Amniotic stem cell (primary cell): ENCODE data around the gene LANCL3.
"Not testable (repeated sequence)": the region's sequence is repeated elsewhere in the genome, so short reads cannot be mapped to it uniquely, and the experiment has no call there.

Source experiments
- DNase-seq: peaks from one replicate; lab custom pipeline; 2025; lab: John Stamatoyannopoulos, UW

LANCL3 gene

DNA sequence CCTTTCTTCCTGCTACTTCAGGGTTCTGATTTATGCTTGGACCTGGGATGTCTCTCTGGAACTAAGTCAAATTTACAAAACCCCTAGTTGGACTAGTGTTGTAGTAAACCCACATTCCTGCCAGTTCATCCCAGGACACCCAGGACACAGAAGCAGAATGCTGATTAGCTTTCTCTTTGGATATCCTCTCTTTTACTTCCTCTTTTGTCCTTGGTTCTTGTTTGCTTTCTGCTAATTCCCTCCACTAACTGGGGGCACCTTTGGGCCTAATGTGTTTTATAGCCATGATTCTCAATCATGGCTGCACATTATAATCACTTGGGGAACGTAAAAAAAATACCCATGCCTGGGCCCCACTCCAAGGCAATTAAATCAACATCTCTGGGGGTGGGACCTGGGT lies 42.5 kb downstream of the LANCL3 start:
- DNase-seq, result no peak

DNA sequence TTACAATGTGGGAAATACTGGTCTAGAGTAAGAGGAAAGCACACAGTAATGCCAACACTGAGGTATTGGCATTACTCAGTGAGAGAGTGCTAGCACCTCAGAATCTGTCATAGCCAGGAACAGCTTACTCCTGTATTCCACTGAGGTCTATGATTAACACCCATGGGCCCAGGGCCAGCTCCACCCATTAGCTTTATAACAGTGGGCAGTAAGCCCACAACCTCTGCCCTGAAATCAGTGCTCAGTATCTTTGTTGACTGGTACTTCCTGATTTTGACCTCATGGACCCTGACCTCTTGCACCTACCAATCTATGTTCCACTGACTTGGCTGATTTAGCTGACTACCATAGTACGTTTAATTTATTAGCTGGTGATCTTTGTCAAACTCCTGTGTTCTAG lies 56.1 kb downstream of the LANCL3 start:
- DNase-seq, result no peak

GRCh38 chrX:37638047-37638446 lies 66.6 kb downstream of the LANCL3 start:
- DNase-seq, result no peak

GRCh38 chrX:37640142-37640541 lies 68.7 kb downstream of the LANCL3 start:
- DNase-seq, result no peak

DNA sequence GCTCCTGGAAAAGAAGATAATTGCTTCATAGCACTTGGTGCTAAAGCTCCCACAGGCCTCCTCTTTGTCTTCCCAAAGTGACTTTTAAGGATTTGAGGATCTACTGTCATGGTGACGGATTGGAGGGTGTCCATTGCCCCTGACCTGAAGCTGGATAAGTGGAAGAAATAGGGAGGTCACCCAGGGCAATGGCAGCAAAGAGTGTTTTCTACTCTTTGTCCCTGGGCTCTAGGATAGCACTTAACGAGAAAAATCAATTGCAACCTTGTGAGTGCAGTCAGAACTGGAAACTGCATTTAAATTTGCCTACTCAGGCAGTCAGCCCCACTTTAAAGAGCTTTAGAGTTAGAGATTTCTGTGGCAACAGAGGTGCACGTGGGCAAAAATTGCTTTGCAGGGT lies 70.4 kb downstream of the LANCL3 start:
- no peak for DNase-seq

DNA sequence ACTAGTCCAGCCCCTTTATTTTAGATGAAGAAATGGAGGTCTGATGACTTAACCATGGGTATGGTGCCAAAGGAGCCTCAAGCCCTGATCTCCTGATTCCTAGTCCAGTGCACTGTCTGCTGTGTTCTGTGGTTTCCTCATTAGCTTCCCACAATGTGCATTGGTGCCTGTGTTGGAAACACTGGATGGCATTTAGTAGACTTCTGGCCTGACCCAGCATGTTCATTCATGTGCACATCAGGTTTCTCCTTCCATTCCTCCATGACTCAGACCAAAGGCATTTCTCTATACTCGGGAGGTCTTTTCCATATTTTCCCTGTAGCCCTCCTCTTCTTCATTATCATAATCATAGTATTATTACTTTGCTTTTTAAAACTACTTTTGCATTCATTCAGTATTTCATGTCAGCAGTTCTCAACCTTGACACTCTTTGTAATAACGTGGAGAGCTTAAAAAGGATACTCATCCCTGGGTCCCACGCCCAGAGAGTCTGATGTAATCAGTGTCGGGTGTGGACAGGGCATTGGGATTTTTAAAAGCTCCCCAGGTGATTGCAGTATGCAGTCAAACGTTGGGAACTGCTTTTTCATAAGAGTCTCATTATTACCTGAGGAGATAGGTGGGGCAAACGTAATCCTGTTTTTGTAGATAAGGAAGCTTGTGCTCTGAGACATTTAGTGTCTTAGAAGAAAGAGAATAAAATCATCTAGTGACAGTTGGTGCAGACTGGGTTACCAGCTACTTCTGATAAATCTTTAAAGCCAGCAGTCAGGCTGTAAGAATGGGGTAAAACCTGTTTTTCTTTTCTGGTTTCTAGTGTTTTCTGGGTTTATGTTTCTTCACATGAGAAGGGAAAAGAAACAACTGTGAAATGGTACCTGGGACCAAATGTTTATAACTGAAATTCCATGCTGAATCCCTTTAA lies 73.2 kb downstream of the LANCL3 start:
- DNase-seq, result no peak

GRCh38 chrX:37646254-37646653 lies 74.8 kb downstream of the LANCL3 start:
- DNase-seq, result no peak

DNA sequence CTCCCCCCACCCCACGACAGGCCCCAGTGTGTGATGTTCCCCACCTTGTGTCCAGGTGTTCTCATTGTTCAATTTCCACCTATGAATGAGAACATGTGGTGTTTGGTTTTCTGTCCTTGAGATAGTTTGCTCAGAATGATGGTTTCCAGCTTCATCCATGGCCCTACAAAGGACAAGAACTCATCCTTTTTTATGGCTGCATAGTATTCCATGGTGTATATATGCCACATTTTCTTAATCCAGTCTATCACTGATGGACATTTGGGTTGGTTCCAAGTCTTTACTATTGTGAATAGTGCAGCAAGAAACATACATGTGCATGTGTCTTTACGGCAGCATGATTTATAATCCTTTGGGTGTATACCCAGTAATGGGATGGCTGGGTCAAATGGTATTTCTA lies 79.4 kb downstream of the LANCL3 start:
- DNase-seq, result not testable (repeated sequence)

DNA sequence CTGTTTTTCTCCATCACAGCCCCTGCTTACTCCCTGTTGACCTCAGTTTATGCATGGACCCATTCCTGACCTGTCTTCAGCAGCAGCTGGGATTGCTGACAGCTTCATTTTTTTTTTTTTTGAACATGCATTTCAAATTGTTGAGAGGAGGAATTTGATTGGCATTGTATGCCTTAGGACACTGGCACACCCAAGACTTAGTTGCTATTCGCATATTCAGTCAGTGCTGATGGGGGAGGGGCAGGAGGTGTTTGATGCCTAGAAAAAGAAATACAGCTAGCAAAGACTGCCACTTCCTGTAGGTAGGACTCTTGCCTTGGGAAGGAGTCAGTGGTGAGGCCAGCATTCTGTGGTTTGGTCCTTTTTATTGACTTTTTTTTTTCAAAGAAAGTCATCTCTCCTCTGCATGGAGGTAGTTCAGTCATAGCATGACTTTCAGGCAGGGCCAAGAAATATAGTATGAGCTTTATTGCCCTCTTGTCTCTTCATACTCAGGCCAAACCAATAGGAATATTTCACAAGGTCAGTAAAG lies 80.5 kb downstream of the LANCL3 start:
- no peak for DNase-seq

- DNase-seq, result no peak
Observed at GRCh38 chrX:37652589-37653231, 81.2 kb downstream of the LANCL3 start.

DNA sequence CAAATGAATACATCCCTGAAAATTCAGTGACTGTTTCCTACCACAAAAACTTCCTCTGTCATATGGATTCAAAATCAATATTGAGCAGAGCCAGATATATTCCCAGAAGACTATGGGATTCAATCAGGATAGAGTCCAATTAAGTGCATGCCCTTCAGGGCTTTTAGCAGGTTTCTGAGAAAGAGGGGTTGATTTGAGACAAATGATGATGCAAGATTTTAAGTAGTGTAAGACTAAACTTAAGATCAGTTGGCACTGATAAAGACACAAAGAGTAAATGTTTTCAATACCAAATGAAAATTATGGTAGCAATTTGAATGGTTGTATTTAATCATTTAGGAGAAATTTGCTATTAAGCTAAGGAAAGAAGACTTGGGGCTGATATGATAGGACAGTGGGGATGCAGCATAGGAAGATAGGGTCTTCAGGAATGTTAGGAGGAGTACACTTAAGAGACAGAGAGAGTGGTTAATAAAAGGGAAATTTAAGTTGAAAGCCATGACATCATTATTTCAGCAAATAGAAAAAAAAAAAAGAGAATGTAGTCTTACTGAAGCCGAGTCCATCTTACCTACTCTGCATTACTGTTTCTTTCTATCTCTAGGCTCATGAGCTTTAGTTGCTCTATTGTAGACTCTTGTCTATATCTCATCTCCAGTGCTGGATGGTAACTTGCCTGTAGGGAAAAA lies 82.1 kb downstream of the LANCL3 start:
- DNase-seq, result no peak

DNA sequence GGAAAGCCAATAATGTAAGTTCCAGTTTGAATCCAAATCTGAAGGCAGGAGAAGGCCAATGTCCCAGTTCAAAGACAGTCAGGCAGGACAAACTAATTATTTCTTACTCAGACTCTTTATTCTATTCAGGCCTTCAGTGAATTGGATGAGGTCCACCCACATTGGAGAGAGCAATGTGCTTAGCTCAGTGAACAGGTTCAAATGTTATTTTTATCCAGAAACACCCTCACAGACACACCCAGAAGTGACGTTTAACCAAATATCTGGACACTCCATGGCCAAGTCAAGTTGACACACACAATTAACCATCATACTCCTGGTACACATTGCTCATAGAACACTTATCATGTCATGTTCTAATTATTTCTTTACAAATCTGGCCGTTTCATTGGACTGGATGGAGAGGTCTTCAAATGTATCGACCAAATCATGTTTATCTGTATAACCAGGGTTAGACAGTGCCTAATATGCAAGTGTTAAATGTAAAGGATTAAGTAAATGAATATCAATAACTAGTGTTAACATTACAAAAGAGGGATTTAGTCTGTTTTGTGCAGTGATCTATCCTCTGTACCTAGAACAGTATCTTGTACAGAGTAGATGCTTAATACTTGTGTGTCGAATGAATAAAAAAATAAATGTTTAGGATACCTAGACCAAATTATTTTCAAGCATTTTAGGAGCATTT lies 87.0 kb downstream of the LANCL3 start:
- DNase-seq, result no peak

DNA sequence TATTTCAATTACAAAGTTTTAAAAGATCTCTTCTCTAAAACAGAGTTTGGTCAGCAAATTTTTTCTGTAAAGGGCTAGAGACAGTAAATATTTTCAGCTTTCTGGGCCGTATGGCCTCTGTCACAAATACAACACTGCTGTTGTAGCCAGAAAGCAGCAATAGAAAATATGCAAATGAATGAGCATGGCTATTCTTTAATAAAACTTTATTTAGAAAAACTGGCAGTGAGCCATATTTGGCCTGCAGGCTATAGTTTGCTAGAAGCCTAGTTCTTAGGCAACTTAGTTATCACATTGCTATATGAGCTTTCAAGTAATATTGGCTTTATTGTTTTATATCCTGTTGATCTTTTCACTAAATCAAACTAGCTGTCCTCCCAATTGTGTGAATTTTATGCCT lies 87.6 kb downstream of the LANCL3 start:
- no peak for DNase-seq

- DNase-seq, result no peak
Observed at GRCh38 chrX:37662181-37662580, 90.7 kb downstream of the LANCL3 start.

GRCh38 chrX:37666516-37666915 lies 95.1 kb downstream of the LANCL3 start:
- DNase-seq, result no peak

DNA sequence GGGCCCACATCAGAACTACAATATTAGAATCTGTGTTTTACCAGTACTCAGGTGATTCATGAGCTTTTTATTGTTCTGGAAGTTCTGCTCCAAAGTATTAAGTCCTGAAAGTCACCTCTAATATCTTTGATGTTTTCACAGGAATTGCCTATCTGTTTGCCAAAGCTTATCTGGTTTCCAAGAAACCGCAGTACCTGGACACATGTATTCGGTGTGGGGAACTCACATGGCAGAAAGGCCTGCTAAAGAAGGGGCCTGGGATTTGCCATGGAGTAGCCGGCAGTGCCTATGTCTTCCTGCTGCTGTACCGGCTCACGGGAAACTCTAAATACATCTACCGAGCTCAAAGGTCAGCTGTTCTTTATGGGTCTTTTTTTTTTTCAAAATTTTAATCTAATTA lies 95.7 kb downstream of the LANCL3 start:
- no peak for DNase-seq

- no peak for DNase-seq
Observed at GRCh38 chrX:37672563-37672962, 101.1 kb downstream of the LANCL3 start.

DNA sequence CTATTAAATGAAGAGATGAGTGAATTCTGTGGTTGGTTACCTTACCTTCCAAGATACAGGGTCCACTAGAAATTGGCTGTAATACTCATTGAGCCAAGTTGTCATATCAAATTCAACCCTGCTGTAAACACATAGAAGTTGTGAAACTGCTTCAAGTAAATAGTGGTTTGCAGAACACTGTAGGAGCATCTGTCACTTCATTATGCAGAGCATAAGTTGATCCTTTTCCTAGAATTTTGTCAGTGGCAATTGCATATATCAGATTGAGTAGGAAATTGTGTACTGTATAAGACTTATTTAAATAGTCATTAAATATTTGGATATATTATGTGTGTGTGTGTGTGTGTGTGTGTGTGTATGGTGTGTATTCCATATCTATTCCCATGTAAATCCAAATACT lies 105.3 kb downstream of the LANCL3 start:
- DNase-seq, result no peak

GRCh38 chrX:37677243-37677642 lies 105.8 kb downstream of the LANCL3 start:
- no peak for DNase-seq

- DNase-seq, result no peak
Observed at GRCh38 chrX:37677765-37678164, 106.3 kb downstream of the LANCL3 start.

- no peak for DNase-seq
Observed at GRCh38 chrX:37678574-37678973, 107.1 kb downstream of the LANCL3 start.

DNA sequence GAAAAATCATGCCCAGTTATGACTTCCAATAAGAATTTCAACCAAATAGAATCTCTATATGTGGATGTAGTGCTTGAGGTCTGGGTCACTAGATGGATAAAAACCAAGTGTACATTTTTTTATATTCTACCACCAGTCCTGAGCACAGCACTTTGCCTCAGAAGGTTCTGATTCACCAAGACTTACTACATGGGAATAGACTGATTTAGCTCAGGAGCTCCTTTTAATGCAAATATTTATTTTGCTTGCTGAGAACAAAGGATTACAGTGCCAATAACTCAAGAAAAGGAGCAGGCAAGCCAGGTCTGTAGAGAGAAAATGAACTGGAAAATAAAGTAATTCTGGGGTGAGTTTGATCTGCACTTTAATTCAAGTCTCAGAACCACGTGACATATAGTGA lies 107.8 kb downstream of the LANCL3 start:
- DNase-seq, result no peak
